NCI-H1694 (cell line): ENCODE results near the gene TAS2R31.

ENCODE experiments used
- DNase-seq: peaks from one replicate; lab custom pipeline; 2025; lab: John Stamatoyannopoulos, UW

The TAS2R31 gene

GRCh38 chr12:10998204-10998603 is 33.0 kb downstream of the TAS2R31 start, which contains the start of gene TAS2R20:
TAS2R20 (minus strand) TSS chr12:10998304; CDS start chr12:10997875, 429 bp downstream.
- DNase-seq = no peak

GRCh38 chr12:10994307-10994706 is 36.9 kb downstream of the TAS2R31 start:
- no peak for DNase-seq

GRCh38 chr12:10989107-10989506 is 42.1 kb downstream of the TAS2R31 start:
- DNase-seq = no peak

GRCh38 chr12:10986812-10987211 is 44.4 kb downstream of the TAS2R31 start, which contains the start of gene TAS2R50:
TAS2R50 (minus strand) TSS chr12:10986912; CDS start chr12:10986860, 52 bp downstream.
- no peak for DNase-seq

- no peak for DNase-seq
Measured at GRCh38 chr12:10982244-10982643, 49.0 kb downstream of the TAS2R31 start.
